HEK293 (cell line): Measurements from ENCODE around the gene PTPRK.

Experiments used
- BCL11A ChIP-seq: fragments of 450-650 bp; formaldehyde crosslinking; IDR thresholded peaks from 2 replicates; pipeline ENCODE4 v1.5.1; 2016; ENCODE audit warnings: low read depth, missing biosample characterization, missing genetic modification characterization
- TSHZ1 ChIP-seq: fragments of 450-650 bp; formaldehyde crosslinking; IDR thresholded peaks from 2 replicates; pipeline ENCODE4 v1.5.1; 2016; ENCODE audit warnings: missing biosample characterization, missing genetic modification characterization, borderline replicate concordance
- ZNF248 ChIP-seq: fragments of 450-650 bp; formaldehyde crosslinking; IDR thresholded peaks from 2 replicates; pipeline ENCODE4 v1.5.1; 2017; ENCODE audit warnings: missing biosample characterization, missing genetic modification characterization
- ZNF274 ChIP-seq, 2 experiments: fragments of 200-500 bp in 1 of 2; fragments of 450-650 bp in 1 of 2; sonication (Bioruptor generic) in 1 of 2; formaldehyde crosslinking in 1 of 2; IDR thresholded peaks; 2 replicates each; pipeline versions ENCODE4 v1.5.1 to v1.6.1; 2014 to 2016; ENCODE audit warnings: borderline replicate concordance in 1 of 2, inconsistent platforms in 1 of 2, low read length in 1 of 2, missing biosample characterization in 1 of 2, missing genetic modification characterization in 1 of 2
- ZNF311 ChIP-seq: fragments of 450-650 bp; formaldehyde crosslinking; IDR thresholded peaks from 2 replicates; pipeline ENCODE4 v1.5.1; 2017; ENCODE audit warnings: missing biosample characterization, missing genetic modification characterization, borderline replicate concordance
- ZNF658 ChIP-seq: fragments of 450-650 bp; formaldehyde crosslinking; IDR thresholded peaks from 2 replicates; pipeline ENCODE4; 2016; ENCODE audit warnings: missing biosample characterization, missing genetic modification characterization
- TF ChIP-seq, protein P1 (sequence below): fragments of 450-650 bp; formaldehyde crosslinking; IDR thresholded peaks from 2 replicates; pipeline ENCODE4 v1.5.1; 2016; ENCODE audit warnings: missing biosample characterization, missing genetic modification characterization

DNA sequence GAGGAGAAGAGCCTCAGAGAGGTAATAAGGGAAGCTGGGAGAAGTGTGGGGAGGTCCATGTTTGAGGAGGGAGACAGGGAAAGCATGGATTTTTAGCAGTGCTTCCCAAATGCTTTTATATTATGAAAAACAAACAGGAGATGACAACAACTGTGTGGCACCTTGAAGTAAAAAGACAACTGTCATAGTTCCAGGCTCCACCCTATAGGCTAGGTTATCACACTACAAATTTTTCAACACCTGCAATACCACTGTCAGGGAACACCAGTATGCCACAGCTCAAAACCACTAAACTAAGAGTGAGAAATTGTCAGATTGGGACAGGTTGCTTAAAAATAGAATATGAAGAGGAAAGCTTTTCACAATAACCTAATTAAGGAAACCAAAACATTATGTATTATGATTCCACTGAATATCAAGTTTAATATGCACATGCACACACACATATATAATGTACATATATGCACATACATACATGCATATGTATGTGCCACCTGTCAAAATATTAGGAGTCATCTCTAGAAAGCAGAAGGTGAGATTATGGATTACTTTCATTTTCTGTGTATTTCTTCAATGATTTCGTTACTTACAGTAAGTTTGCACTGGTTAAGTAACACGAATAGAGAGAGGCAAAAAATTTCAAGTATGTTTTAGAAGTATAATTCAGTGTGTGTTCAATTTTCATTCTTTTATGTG, 261.2 kb downstream of the PTPRK start:
- TF ChIP-seq ZNF658 (no peak), ZNF311 (tag by site-specific recombination) (no peak), ZNF248 (tag by site-specific recombination) (no peak), TSHZ1 (tag by site-specific recombination) (no peak), ZNF274 (IDR thresholded peaks at IDR 0.05; ENCODE audit: low read length) (no peak), ZNF274 (tag by site-specific recombination; IDR thresholded peaks at IDR 0.05; ENCODE audit: borderline replicate concordance) (no peak), BCL11A (tag by site-specific recombination) (no peak)
- TF ChIP-seq, protein P1, sequence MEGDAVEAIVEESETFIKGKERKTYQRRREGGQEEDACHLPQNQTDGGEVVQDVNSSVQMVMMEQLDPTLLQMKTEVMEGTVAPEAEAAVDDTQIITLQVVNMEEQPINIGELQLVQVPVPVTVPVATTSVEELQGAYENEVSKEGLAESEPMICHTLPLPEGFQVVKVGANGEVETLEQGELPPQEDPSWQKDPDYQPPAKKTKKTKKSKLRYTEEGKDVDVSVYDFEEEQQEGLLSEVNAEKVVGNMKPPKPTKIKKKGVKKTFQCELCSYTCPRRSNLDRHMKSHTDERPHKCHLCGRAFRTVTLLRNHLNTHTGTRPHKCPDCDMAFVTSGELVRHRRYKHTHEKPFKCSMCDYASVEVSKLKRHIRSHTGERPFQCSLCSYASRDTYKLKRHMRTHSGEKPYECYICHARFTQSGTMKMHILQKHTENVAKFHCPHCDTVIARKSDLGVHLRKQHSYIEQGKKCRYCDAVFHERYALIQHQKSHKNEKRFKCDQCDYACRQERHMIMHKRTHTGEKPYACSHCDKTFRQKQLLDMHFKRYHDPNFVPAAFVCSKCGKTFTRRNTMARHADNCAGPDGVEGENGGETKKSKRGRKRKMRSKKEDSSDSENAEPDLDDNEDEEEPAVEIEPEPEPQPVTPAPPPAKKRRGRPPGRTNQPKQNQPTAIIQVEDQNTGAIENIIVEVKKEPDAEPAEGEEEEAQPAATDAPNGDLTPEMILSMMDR (tag by site-specific recombination) = no peak
